ENCODE data around the gene SPATA46. TPM values are rescaled to one million over a fixed set of nuclear protein-coding genes. Genes with fewer than 3 reads are reported as not detected.

SPATA46 gene
- total and polyA plus RNA-seq, 9 of the 15 experiments (the other 6 are each of a cell fraction or from before 2014, with no cell fraction given): 0.04 to 0.11 TPM; not detected in 7

- TF ChIP-seq ZNF740 (CRISPR knock-in tag; IDR thresholded peaks at IDR 0.05) (no peak), ZNF740 (tag; IDR thresholded peaks at IDR 0.05) (no peak), CREB3L1 (IDR thresholded peaks at IDR 0.05; ENCODE audit: borderline replicate concordance, low read depth) (no peak), MTA2 (IDR thresholded peaks at IDR 0.05; ENCODE audit: low read depth) (peak; percentile 48; the same call in 1 of the 2 replicates), ZNF766 (CRISPR knock-in tag; conservative IDR thresholded peaks at IDR 0.05) (no peak), ZHX1 (conservative IDR thresholded peaks at IDR 0.05; ENCODE audit: low read length) (no peak), ZNF668 (CRISPR knock-in tag; IDR thresholded peaks at IDR 0.05) (no peak), BRD4 (IDR thresholded peaks at IDR 0.05) (no peak), TEAD1 (CRISPR knock-in tag; IDR thresholded peaks at IDR 0.05) (no peak), EHMT2 (IDR thresholded peaks at IDR 0.05) (0 out of 2 replicates have a peak, but pooled peaks have one; percentile 17), KDM1A (IDR thresholded peaks at IDR 0.05) (no peak; a peak in 2 of 4 replicates), ZNF174 (CRISPR knock-in tag; IDR thresholded peaks at IDR 0.05) (no peak), ZNF592 (IDR thresholded peaks at IDR 0.05) (no peak), ZMIZ1 (IDR thresholded peaks at IDR 0.05; ENCODE audit: low read depth in 2 of 2, low read length in 2 of 2) (0 out of 4 replicates have a peak, but pooled peaks of 1 of the 2 experiments have one; percentile 36), ZBTB7A (IDR thresholded peaks at IDR 0.05; ENCODE audit: borderline replicate concordance, control insufficient read depth, low read depth, low read length) (peak; percentile 79)
These were observed 20.4 kb upstream of the SPATA46 start (continued) for GRCh38 chr1:162397039-162397448.
